Neural cell (in vitro differentiated cells): ENCODE data around the gene CADM1. TPM values are rescaled to one million over a fixed set of nuclear protein-coding genes. Genes with fewer than 3 reads are reported as not detected.

Source experiments
- H2AFZ ChIP-seq: fragments of 200-600, 300-800 bp; sonication (generic), shearing (Covaris generic); 2 replicates; pipeline ENCODE4 v1.6.0; 2014; ENCODE audit warnings: low read depth, mild to moderate bottlenecking, antibody characterized with exemption, low read length, moderate library complexity
- H3F3A ChIP-seq: fragments of 200-600 bp; shearing (Covaris generic); 2 replicates; pipeline ENCODE4 v1.6.1; 2016; ENCODE audit warnings: mild to moderate bottlenecking, moderate library complexity, mixed read lengths, antibody characterized with exemption, low read length; ENCODE audit not compliant: insufficient read depth, poor library complexity, severe bottlenecking
- H3K27ac ChIP-seq: fragments of 200-600, 300-800 bp; sonication (generic), shearing (Covaris generic); 2 replicates; pipeline ENCODE4 v1.5.1; 2014; ENCODE audit warnings: mild to moderate bottlenecking, low read length, moderate library complexity
- H3K27me3 ChIP-seq: fragments of 300-800, 200-600 bp; sonication (generic), shearing (Covaris generic); 2 replicates; pipeline ENCODE4 v1.6.0; 2014; ENCODE audit warnings: mild to moderate bottlenecking, low read depth, low read length, moderate library complexity; ENCODE audit not compliant: insufficient read depth
- H3K36me3 ChIP-seq: fragments of 300-800, 200-600 bp; sonication (generic), shearing (Covaris generic); 2 replicates; pipeline ENCODE4 v1.5.1; 2014; ENCODE audit warnings: mild to moderate bottlenecking, antibody characterized with exemption, low read length, moderate library complexity; ENCODE audit not compliant: insufficient read depth
- H3K4me2 ChIP-seq: fragments of 300-800, 200-600 bp; sonication (generic), shearing (Covaris generic); 2 replicates; pipeline ENCODE4 v1.6.0; 2014; ENCODE audit warnings: mild to moderate bottlenecking, low read length
- H3K4me3 ChIP-seq: fragments of 300-800, 200-600 bp; sonication (generic), shearing (Covaris generic); 2 replicates; pipeline ENCODE4 v1.5.1; 2014; ENCODE audit warnings: mild to moderate bottlenecking, low read length, moderate library complexity
- H3K79me2 ChIP-seq: fragments of 200-600 bp; shearing (Covaris generic); replicated peaks from 2 replicates; pipeline ENCODE4 v1.6.0; 2014; ENCODE audit warnings: mild to moderate bottlenecking, low read length, moderate library complexity; ENCODE audit not compliant: insufficient read depth
- H3K9ac ChIP-seq: fragments of 300-800, 200-600 bp; sonication (generic), shearing (Covaris generic); 2 replicates; pipeline ENCODE4 v1.6.1; 2016; ENCODE audit warnings: mild to moderate bottlenecking, low read length, mixed read lengths
- H3K9me2 ChIP-seq: fragments of 200-600 bp; shearing (Covaris generic); 2 replicates; pipeline ENCODE4 v1.6.1; 2016; ENCODE audit warnings: mild to moderate bottlenecking, low read length, mixed read lengths; ENCODE audit not compliant: insufficient read depth
- H3K9me3 ChIP-seq: fragments of 200-600, 300-800 bp; sonication (generic), shearing (Covaris generic); 2 replicates; pipeline ENCODE4 v1.6.1; 2016; ENCODE audit warnings: mild to moderate bottlenecking, mixed run types, low read length, moderate library complexity, mixed read lengths
- H4K20me1 ChIP-seq: fragments of 200-600 bp; shearing (Covaris generic); 2 replicates; pipeline ENCODE4 v1.6.1; 2016; ENCODE audit warnings: mild to moderate bottlenecking, mixed run types; ENCODE audit not compliant: insufficient read depth
- EP300 ChIP-seq: fragments of 450-650 bp; conservative IDR thresholded peaks from 2 replicates; pipeline ENCODE4 v1.6.1; 2014; ENCODE audit warnings: antibody characterized with exemption, mild to moderate bottlenecking, moderate library complexity; ENCODE audit not compliant: poor library complexity, severe bottlenecking
- EZH2 ChIP-seq: fragments of 200-600, 300-800 bp; shearing (Covaris generic), sonication (generic); IDR thresholded peaks from 2 replicates; pipeline ENCODE4 v1.6.1; 2014; ENCODE audit warnings: antibody characterized with exemption, low read length, borderline replicate concordance, mild to moderate bottlenecking; ENCODE audit not compliant: insufficient read depth, poor library complexity, severe bottlenecking
- MXI1 ChIP-seq: fragments of 450-650 bp; conservative IDR thresholded peaks from 2 replicates; pipeline ENCODE4 v1.6.1; 2014; ENCODE audit warnings: antibody characterized with exemption, mild to moderate bottlenecking; ENCODE audit not compliant: poor library complexity, severe bottlenecking
- POLR2AphosphoS5 ChIP-seq: IDR thresholded peaks from 2 replicates; pipeline ENCODE4 v1.6.1; 2012
- RAD21 ChIP-seq: fragments of 450-650 bp; conservative IDR thresholded peaks from 2 replicates; pipeline ENCODE4 v1.6.1; 2014; ENCODE audit warnings: antibody characterized with exemption, mild to moderate bottlenecking, moderate library complexity
- SMC3 ChIP-seq: fragments of 450-650 bp; conservative IDR thresholded peaks from 2 replicates; pipeline ENCODE4 v1.6.1; 2014; ENCODE audit warnings: antibody characterized with exemption, mild to moderate bottlenecking, moderate library complexity; ENCODE audit not compliant: poor library complexity
- TAF1 ChIP-seq: IDR thresholded peaks from 2 replicates; pipeline ENCODE4 v1.6.1; 2012; ENCODE audit warnings: low read depth
- polyA plus RNA-seq: library from polyadenylated mRNA; depleted of rRNA; stranded (reverse); fragments of >200 nt; gene quantifications from 2 replicates; pipeline ENCODE4 v1.2.3, GENCODE V29; 2014
- TF ChIP-seq, protein P1 (sequence below): IDR thresholded peaks from 2 replicates; pipeline ENCODE4 v1.6.1; 2012; ENCODE audit warnings: borderline replicate concordance
- TF ChIP-seq, protein P2 (sequence below): fragments of 450-650 bp; IDR thresholded peaks from 2 replicates; pipeline ENCODE4 v1.5.1; 2014; ENCODE audit warnings: antibody characterized with exemption, mild to moderate bottlenecking, moderate library complexity; ENCODE audit not compliant: poor library complexity, severe bottlenecking

CADM1 gene
- polyA plus RNA-seq, 1 donor from 2014 or later = 92.1 TPM

DNA sequence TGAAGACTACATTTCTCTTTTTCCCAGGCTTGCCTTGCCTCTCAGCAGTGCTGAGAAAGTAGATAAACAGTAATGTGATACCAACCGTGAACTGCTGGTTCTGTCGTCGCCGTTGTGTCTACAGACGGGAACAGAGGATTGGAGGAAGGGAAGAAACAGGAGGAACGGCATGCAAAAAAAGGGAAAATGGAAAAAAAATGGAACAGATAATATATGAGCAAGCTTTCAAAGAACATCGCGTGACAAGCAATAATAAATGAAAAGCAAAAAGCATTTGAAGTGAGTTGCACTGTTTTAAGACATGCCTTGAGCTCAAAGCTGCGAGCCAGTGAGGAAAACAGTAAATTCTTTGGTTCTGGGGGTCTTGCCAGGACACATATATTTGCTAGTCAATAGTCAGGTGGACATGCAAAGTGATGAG lies 305.9 kb downstream of the CADM1 start:
- Histone ChIP-seq H3F3A (no peaks in the 10 kb centered on the region), H3K79me2 (no peaks in the 10 kb centered on the region), H3K4me3 (no peak overlapping the region), H2AFZ (no peak overlapping the region), H3K9me2 (no peaks in the 10 kb centered on the region), H4K20me1 (no peaks in the 10 kb centered on the region), H3K9me3 (no peaks in the 10 kb centered on the region), H3K36me3 (no peaks in the 10 kb centered on the region), H3K27me3 (no peaks in the 10 kb centered on the region), H3K27ac (no peak overlapping the region), H3K4me2 (no peak overlapping the region), H3K9ac (no peak overlapping the region)
- no peak for TF ChIP-seq EZH2
- no peak for TF ChIP-seq EP300
- TF ChIP-seq POLR2AphosphoS5 = no peak
- TF ChIP-seq, protein P1, sequence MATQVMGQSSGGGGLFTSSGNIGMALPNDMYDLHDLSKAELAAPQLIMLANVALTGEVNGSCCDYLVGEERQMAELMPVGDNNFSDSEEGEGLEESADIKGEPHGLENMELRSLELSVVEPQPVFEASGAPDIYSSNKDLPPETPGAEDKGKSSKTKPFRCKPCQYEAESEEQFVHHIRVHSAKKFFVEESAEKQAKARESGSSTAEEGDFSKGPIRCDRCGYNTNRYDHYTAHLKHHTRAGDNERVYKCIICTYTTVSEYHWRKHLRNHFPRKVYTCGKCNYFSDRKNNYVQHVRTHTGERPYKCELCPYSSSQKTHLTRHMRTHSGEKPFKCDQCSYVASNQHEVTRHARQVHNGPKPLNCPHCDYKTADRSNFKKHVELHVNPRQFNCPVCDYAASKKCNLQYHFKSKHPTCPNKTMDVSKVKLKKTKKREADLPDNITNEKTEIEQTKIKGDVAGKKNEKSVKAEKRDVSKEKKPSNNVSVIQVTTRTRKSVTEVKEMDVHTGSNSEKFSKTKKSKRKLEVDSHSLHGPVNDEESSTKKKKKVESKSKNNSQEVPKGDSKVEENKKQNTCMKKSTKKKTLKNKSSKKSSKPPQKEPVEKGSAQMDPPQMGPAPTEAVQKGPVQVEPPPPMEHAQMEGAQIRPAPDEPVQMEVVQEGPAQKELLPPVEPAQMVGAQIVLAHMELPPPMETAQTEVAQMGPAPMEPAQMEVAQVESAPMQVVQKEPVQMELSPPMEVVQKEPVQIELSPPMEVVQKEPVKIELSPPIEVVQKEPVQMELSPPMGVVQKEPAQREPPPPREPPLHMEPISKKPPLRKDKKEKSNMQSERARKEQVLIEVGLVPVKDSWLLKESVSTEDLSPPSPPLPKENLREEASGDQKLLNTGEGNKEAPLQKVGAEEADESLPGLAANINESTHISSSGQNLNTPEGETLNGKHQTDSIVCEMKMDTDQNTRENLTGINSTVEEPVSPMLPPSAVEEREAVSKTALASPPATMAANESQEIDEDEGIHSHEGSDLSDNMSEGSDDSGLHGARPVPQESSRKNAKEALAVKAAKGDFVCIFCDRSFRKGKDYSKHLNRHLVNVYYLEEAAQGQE = no peak
- no peak for TF ChIP-seq SMC3
- TF ChIP-seq TAF1 = no peak
- TF ChIP-seq MXI1 = no peak
- TF ChIP-seq RAD21 = no peak
- TF ChIP-seq, protein P2, sequence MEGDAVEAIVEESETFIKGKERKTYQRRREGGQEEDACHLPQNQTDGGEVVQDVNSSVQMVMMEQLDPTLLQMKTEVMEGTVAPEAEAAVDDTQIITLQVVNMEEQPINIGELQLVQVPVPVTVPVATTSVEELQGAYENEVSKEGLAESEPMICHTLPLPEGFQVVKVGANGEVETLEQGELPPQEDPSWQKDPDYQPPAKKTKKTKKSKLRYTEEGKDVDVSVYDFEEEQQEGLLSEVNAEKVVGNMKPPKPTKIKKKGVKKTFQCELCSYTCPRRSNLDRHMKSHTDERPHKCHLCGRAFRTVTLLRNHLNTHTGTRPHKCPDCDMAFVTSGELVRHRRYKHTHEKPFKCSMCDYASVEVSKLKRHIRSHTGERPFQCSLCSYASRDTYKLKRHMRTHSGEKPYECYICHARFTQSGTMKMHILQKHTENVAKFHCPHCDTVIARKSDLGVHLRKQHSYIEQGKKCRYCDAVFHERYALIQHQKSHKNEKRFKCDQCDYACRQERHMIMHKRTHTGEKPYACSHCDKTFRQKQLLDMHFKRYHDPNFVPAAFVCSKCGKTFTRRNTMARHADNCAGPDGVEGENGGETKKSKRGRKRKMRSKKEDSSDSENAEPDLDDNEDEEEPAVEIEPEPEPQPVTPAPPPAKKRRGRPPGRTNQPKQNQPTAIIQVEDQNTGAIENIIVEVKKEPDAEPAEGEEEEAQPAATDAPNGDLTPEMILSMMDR = no peak

DNA sequence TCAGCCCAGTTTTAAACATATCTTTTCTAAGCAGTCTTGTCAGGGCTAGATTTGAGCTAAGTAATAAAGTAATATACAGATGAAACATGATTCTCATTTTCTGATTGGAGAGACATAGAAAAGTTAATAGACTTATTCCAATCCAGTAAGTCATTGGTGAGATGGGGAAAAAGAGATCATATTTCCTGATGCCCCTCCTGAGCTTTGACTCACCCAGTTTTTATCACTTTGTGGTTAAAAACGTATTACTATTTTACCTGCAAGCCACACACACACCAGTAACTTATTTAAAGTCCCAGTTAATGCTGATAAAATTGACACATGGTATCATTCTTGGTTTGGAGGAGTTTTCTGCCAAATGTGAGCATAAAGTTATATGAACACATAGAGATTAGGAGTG lies 306.8 kb downstream of the CADM1 start:
- Histone ChIP-seq H3K4me2 (no peak overlapping the region), H3K27ac (no peak overlapping the region), H3K9me2 (no peaks in the 10 kb centered on the region), H3K36me3 (no peaks in the 10 kb centered on the region), H4K20me1 (no peaks in the 10 kb centered on the region), H2AFZ (no peak overlapping the region), H3K79me2 (no peaks in the 10 kb centered on the region), H3K4me3 (no peak overlapping the region), H3K9me3 (no peaks in the 10 kb centered on the region), H3K27me3 (no peaks in the 10 kb centered on the region), H3F3A (no peaks in the 10 kb centered on the region), H3K9ac (no peak overlapping the region)
- no peak for TF ChIP-seq EP300
- TF ChIP-seq, protein P2 = no peak
- TF ChIP-seq POLR2AphosphoS5 = no peak
- no peak for TF ChIP-seq MXI1
- TF ChIP-seq EZH2 = no peak
- TF ChIP-seq TAF1 = no peak
- TF ChIP-seq RAD21 = no peak
- TF ChIP-seq, protein P1 = no peak
- no peak for TF ChIP-seq SMC3
